KOPT-K1 (cell line): ENCODE measurements around the gene RNF31.

ENCODE experiments used
- H3K27ac ChIP-seq: fragments of 200-600 bp; sonication (generic); 2 replicates; pipeline ENCODE4 v1.5.1; 2016; ENCODE audit warnings: antibody characterized with exemption, mild to moderate bottlenecking, low read depth, low read length; ENCODE audit not compliant: poor library complexity, severe bottlenecking
- H3K36me3 ChIP-seq: fragments of 200-600 bp; sonication (generic); 2 replicates; pipeline ENCODE4 v1.5.1; 2017; ENCODE audit warnings: antibody characterized with exemption, mild to moderate bottlenecking, low read length, moderate library complexity; ENCODE audit not compliant: insufficient read depth
- H3K9me3 ChIP-seq: fragments of 200-600 bp; sonication (generic); 2 replicates; pipeline ENCODE4 v1.5.1; 2017; ENCODE audit warnings: antibody characterized with exemption, low read length, mild to moderate bottlenecking; ENCODE audit not compliant: insufficient read depth, poor library complexity, severe bottlenecking

Gene RNF31

GRCh38 chr14:24130380-24130716 lies 16.9 kb upstream of the RNF31 start, which contains the start of gene FITM1:
Gene FITM1, plus strand, starts transcription at chr14:24130659. Its CDS starts 905 bp downstream, at chr14:24131564.
- H3K9me3 ChIP-seq = no peaks in the 10 kb centered on the region
- peak within 1 kb of the TSS; percentile 19 for H3K27ac ChIP-seq
- no peaks in the 10 kb centered on the region for H3K36me3 ChIP-seq

DNA sequence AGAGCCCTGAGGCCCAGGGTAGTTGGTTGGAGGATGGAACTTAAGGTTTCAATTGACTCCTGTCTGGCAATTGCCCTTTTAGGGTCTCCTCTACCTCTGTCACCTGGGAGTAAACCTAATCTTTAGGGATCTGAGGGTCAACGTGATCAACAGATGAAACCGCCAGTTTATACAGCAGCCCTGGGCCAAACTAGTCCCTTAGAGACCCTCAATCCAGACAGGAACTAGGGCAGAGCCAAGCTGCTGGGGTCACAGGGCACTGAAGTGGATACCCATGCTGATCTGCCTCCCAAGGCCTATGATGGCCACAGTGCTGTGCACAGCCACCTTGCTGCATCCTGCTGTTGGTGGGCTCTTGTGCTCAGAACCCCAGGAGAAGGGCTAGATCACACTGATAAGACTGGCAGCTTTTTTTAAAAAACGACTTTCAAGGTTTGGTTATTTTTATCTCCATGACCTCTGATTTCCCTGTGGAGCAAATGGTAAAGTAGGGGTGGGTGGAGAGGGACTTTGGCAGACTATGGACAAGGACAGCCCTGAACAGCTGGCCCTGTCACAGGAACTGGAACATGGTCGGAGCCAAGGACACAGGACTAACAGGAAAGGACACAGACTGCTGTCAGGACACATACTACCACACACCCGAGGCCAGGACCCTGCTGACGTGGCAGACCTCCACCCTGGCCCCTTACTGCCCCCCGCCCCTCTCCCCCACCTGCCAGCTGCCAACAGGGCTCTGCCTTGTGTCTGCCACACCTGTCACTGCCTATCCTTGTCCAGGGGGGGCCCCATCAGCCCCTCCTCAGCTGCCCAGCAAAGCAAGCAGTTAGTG lies 16.4 kb upstream of the RNF31 start:
- Histone ChIP-seq H3K27ac (peak overlapping the region; percentile 19), H3K36me3 (no peaks in the 10 kb centered on the region), H3K9me3 (no peaks in the 10 kb centered on the region)

- Histone ChIP-seq H3K36me3 (no peaks in the 10 kb centered on the region), H3K9me3 (no peaks in the 10 kb centered on the region), H3K27ac (no peak overlapping the region)
Measured at GRCh38 chr14:24131549-24131966, 15.7 kb upstream of the RNF31 start.

DNA sequence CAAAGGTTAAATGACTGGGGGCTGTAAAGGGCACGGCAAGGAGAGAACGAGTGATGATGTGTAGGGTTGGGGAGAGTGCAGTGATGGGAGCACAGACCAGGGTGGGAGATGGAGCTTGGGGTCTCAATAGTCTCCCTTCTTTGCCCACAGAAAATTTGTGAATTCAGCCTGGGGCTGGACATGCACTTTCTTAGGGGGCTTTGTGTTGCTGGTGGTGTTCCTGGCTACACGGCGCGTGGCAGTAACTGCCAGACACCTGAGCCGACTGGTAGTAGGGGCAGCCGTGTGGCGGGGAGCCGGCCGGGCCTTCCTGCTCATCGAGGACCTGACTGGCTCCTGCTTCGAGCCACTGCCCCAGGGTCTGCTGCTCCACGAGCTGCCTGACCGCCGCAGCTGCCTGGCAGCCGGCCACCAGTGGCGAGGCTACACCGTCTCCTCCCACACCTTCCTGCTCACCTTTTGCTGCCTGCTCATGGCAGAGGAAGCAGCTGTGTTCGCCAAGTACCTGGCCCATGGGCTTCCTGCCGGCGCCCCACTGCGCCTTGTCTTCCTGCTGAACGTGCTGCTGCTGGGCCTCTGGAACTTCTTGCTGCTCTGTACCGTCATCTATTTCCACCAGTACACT lies 15.1 kb upstream of the RNF31 start:
- peaks cover 2% of the 10 kb centered on the region for H3K36me3 ChIP-seq
- peak overlapping the region; percentile 35 for H3K27ac ChIP-seq
- H3K9me3 ChIP-seq = no peaks in the 10 kb centered on the region

GRCh38 chr14:24132976-24133375 lies 14.3 kb upstream of the RNF31 start:
- Histone ChIP-seq H3K36me3 (peaks cover 10% of the 10 kb centered on the region), H3K27ac (peak overlapping the region; percentile 35), H3K9me3 (no peaks in the 10 kb centered on the region)

DNA sequence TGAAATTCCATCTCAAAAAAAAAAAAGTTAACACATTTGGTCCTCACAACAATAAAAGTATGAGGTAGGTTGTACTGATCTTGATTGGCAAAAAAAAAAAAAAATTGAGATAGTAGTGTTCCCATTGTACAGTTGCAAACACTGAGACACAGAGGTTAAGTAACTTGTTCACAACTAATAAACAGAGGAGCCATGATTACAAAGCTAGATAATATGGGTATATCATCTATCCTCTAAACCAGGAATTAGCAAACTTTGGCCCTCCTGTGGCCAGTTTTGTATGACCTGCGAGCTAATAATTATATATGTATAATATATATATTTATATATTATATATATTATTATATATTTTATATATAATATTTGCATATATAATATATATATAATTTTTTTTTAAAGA lies 13.6 kb upstream of the RNF31 start:
- no peak overlapping the region for H3K27ac ChIP-seq
- no peaks in the 10 kb centered on the region for H3K9me3 ChIP-seq
- peaks cover 18% of the 10 kb centered on the region for H3K36me3 ChIP-seq

DNA sequence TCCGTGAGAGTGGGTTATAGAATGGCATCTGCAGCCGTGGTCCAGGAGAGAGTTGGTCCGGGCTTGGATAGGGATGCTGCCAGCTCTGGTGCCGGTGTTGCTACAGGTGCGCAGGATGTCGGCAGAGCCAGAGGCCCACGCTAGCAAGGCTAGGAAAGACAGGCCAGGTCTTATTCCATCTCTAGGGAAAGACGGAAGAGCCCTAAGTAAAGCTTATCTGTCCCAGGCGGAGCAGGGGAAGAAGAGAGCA lies 11.8 kb upstream of the RNF31 start:
- Histone ChIP-seq H3K27ac (peak overlapping the region; percentile 94), H3K9me3 (no peaks in the 10 kb centered on the region), H3K36me3 (peaks cover 29% of the 10 kb centered on the region)

DNA sequence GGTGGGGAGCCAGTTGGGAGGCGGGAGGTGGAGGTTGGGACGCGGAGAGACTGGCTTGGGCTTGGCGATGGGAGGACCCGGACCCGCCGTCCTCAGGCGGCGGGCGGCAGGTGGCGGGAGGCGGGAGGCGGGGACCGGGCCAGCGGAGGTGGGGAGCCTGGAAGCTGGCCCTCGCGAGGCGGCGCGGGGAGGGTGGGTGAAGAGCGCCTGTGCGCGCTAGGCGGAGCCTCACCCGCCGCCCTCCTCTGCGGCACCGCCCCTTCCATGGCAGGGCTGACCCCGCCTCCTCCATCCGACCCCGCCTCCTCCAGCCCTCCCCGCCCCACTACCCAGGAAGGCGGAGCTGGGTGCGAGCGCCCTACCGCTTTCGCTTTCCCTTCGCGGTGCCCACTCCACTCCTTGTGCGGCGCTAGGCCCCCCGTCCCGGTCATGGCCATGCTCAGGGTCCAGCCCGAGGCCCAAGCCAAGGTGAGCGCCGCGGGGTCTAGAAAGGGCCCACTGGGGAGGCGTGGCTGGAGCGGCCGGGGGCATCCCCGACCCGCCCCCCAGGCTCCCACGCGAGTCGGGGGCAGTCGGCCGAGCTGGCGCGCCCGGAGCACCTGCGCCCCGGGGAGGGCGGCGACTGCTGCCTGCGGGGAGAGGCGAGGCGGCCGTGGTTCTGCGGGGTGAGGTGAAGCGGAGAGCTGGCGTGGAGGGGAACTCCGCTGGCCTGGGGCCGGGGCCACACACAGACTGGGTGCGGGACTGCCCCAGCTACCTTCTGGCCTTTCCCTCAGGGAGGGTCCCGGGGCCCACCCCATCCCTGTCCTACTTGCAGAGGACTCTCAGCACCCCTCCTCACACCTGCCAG lies 11.2 kb upstream of the RNF31 start, which contains the start of gene PSME1:
Gene PSME1, plus strand, starts transcription at position 361 of the 850 bp plus-strand sequence. Its CDS starts 69 bp downstream, at position 430.
- peak within 1 kb of the TSS; percentile 94 for H3K27ac ChIP-seq
- H3K36me3 ChIP-seq = peaks cover 29% of the 10 kb centered on the region

GRCh38 chr14:24136684-24137528 lies 10.4 kb upstream of the RNF31 start:
- H3K27ac ChIP-seq = peak overlapping the region; percentile 94
- H3K36me3 ChIP-seq = peaks cover 29% of the 10 kb centered on the region
- no peaks in the 10 kb centered on the region for H3K9me3 ChIP-seq

More for the DNA sequence above, 11.2 kb upstream of the RNF31 start, which contains the start of gene PSME1:
- no peaks in the 10 kb centered on the region for H3K9me3 ChIP-seq

- H3K27ac ChIP-seq = peak overlapping the region; percentile 94
- peaks cover 32% of the 10 kb centered on the region for H3K36me3 ChIP-seq
- no peaks in the 10 kb centered on the region for H3K9me3 ChIP-seq
Measured at GRCh38 chr14:24137529-24138395, 9.5 kb upstream of the RNF31 start.

GRCh38 chr14:24138396-24139271 lies 8.7 kb upstream of the RNF31 start:
- Histone ChIP-seq H3K27ac (no peak overlapping the region), H3K9me3 (no peaks in the 10 kb centered on the region), H3K36me3 (peaks cover 41% of the 10 kb centered on the region)

GRCh38 chr14:24139272-24139934 lies 7.9 kb upstream of the RNF31 start:
- H3K9me3 ChIP-seq = no peaks in the 10 kb centered on the region
- peaks cover 49% of the 10 kb centered on the region for H3K36me3 ChIP-seq
- no peak overlapping the region for H3K27ac ChIP-seq
